Stimulated activated naive CD8-positive, alpha-beta T cell treated with anti-CD3 and anti-CD28 coated beads, Interleukin-15, amount 100 ng/mL, for 72 hours (primary cell): ENCODE results near the gene CD81.

Source experiments
- ATAC-seq: fragments of 150-1000 bp; cut with Tn5 transposase; 2 replicates; pipeline ENCODE4 v1.10.0; 2021; ENCODE audit warnings: mild to moderate bottlenecking, moderate library complexity
- DNase-seq, 2 donors: peaks; one replicate each; pipeline ENCODE4 v3.0.0; 2021 to 2022
- H3K27ac Mint-ChIP-seq, 2 donors: one replicate each; pipeline ENCODE4 v1.8.0; 2022; ENCODE audit warnings: mild to moderate bottlenecking in 2 of 2, mixed read lengths in 2 of 2, moderate library complexity in 2 of 2
- H3K27me3 Mint-ChIP-seq: one replicate; pipeline ENCODE4 v1.8.0; 2022; ENCODE audit warnings: mixed read lengths
- H3K4me1 Mint-ChIP-seq: one replicate; pipeline ENCODE4 v1.8.0; 2022; ENCODE audit warnings: mild to moderate bottlenecking, mixed read lengths
- H3K4me3 Mint-ChIP-seq, 2 donors: one replicate each; pipeline ENCODE4 v1.8.0; 2022; ENCODE audit warnings: mild to moderate bottlenecking in 2 of 2, mixed read lengths in 2 of 2, moderate library complexity in 1 of 2
- H3K9me3 Mint-ChIP-seq, 2 donors: one replicate each; pipeline ENCODE4 v1.8.0; 2022; ENCODE audit warnings: mixed read lengths in 2 of 2

Gene CD81

DNA sequence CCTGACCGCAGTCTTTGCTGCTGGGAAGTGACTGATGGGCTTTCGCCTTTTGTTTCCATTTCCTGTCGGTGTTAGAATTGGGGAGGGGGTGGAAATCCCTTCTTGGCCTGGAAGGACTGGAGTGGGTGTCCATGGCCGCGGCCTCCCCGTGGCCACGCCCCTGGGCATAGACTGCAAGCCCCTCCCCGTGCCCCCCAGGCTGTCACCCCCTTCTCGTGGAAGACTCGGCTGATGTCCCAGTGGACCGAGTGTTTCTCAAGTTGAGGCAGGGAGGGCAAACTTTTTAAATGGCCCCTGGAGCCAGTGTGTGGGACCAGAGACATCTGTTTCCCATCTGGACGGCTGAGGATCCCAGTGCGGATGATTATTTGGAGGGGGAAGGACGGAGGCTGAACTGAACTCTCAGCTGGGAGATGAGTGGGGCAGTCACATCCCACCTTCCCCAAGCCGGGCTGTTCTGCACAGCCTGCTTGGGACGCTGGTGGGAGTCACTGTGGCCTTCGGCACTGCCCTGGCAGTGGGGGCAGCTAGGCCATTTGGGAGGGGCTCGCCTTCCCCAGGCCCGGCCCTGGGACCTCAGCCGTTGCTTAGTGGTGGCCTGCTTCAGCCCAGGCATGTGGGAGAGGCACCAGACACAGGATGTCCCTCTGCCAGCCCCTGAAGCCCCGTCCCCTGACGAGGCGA, 1.6 kb downstream of the CD81 start:
- no peak for ATAC-seq
- DNase-seq, result no peak
- H3K4me1 Mint-ChIP-seq, result peaks cover 56% of the 10 kb centered on the region

GRCh38 chr11:2379466-2380174, 2.5 kb downstream of the CD81 start:
- H3K4me1 Mint-ChIP-seq, result peaks cover 65% of the 10 kb centered on the region
- H3K27ac Mint-ChIP-seq, result peak overlapping the region in 1 of 2 donors; percentile 57
- no peaks in the 10 kb centered on the region for H3K27me3 Mint-ChIP-seq
- ATAC-seq (peak; percentile 4), DNase-seq (no peak)
- peak overlapping the region; percentile 6 to 26 for H3K4me3 Mint-ChIP-seq
- H3K9me3 Mint-ChIP-seq, result no peaks in the 10 kb centered on the region

More for the DNA sequence above, 1.6 kb downstream of the CD81 start:
- no peaks in the 10 kb centered on the region for H3K9me3 Mint-ChIP-seq
- H3K27me3 Mint-ChIP-seq, result no peaks in the 10 kb centered on the region
- peak overlapping the region; percentile 81 to 97 for H3K27ac Mint-ChIP-seq
- H3K4me3 Mint-ChIP-seq, result peak overlapping the region; percentile 85 to 90

DNA sequence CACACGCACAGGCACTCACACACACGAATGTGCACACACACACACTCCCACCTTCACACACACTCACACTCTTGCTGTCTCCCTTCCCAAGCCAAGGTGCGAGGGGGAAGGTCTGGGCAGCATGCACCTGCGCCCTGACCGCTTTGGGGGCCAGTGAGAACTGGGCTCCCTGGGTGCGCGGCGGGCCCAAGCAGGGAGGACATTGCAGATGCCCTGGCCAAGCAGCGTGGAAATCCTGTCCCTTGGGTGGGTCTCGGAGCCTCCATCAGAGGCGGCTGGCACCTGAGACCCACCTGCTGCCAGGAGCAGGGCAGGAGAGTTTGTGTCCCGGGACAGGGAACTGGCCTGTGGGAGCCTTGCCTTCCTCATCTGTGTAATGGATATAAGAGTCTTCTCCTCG, 3.3 kb downstream of the CD81 start:
- Mint-ChIP-seq H3K9me3 (no peaks in the 10 kb centered on the region), H3K4me1 (peaks cover 73% of the 10 kb centered on the region)
- no peak for ATAC-seq

DNA sequence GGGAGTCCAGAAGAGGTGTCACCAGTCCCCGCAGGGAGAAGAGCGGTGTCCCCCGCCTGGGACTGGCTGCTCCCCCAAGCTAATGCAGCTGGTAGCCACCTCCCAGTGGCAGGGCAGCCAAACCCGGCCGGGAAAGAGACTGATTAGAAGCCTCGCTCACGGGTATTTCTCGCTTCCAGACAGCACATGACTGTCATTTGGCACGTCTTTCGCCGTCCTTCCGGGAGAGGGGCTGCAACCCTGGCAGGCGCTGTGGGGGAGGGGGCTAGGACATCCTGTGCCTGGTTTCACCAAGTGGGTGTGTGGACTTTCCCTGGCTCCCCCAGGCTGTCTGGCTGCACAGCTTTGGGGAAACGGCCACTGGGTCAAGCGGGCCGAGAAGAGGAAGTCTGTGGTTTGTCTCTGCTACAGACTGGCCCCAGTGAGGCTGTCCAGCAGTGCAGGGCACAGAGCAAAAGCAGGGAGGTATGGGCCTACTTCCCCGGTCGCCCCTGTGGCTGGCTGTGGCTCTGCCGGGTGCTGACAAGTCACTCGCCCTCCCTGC, 3.8 kb downstream of the CD81 start:
- ATAC-seq, result no peak
- H3K27ac Mint-ChIP-seq, result no peak overlapping the region
- H3K4me3 Mint-ChIP-seq, result no peak overlapping the region
- DNase-seq, result no peak
- H3K9me3 Mint-ChIP-seq, result no peaks in the 10 kb centered on the region
- H3K4me1 Mint-ChIP-seq, result peaks cover 78% of the 10 kb centered on the region
- H3K27me3 Mint-ChIP-seq, result no peaks in the 10 kb centered on the region

More for the DNA sequence above, 3.3 kb downstream of the CD81 start:
- DNase-seq, result no peak
- H3K4me3 Mint-ChIP-seq, result no peak overlapping the region
- no peaks in the 10 kb centered on the region for H3K27me3 Mint-ChIP-seq
- H3K27ac Mint-ChIP-seq, result peak overlapping the region in 1 of 2 donors; percentile 13

DNA sequence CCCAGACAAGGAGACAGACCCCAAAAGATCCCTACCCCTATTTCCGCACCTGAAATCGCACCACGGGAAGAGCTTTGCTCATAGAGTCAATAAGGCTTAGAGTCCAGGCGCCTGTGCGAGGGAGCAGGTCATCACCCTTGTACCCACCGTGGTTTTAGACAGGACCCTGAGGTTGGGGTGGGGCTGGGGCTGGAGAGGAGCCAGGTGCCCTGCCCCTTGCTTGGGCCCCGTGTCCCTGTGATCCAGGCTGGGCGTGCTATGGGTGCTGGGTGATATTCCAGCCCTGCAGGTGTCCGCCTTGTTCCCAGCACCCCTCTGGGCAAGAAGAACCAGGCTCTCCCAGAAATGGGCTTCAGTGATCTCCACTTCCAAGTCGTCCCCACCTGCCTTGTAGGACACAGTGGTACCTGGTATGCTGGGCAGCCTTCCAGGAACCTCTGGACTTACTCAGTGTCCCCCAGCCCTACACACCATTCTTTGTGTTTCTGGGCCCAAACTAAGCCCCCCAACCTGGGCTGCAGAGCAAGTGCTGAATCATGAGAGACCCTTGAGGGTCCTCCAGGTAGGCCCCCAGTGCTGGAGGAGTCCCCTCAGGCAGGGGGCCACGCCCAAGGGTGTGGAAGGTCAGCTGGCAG, 4.5 kb downstream of the CD81 start:
- no peaks in the 10 kb centered on the region for H3K9me3 Mint-ChIP-seq
- H3K27ac Mint-ChIP-seq, result peak overlapping the region in 1 of 2 donors; percentile 34
- no peaks in the 10 kb centered on the region for H3K27me3 Mint-ChIP-seq
- no peak for DNase-seq
- no peak overlapping the region for H3K4me3 Mint-ChIP-seq
- ATAC-seq, result no peak
- H3K4me1 Mint-ChIP-seq, result peaks cover 85% of the 10 kb centered on the region

- DNase-seq (no peak), ATAC-seq (no peak)
- peak overlapping the region in 1 of 2 donors; percentile 34 for H3K27ac Mint-ChIP-seq
- peaks cover 90% of the 10 kb centered on the region for H3K4me1 Mint-ChIP-seq
- no peaks in the 10 kb centered on the region for H3K27me3 Mint-ChIP-seq
- H3K4me3 Mint-ChIP-seq, result no peak overlapping the region
- no peaks in the 10 kb centered on the region for H3K9me3 Mint-ChIP-seq
Measured at GRCh38 chr11:2382129-2382517, 5.0 kb downstream of the CD81 start.

DNA sequence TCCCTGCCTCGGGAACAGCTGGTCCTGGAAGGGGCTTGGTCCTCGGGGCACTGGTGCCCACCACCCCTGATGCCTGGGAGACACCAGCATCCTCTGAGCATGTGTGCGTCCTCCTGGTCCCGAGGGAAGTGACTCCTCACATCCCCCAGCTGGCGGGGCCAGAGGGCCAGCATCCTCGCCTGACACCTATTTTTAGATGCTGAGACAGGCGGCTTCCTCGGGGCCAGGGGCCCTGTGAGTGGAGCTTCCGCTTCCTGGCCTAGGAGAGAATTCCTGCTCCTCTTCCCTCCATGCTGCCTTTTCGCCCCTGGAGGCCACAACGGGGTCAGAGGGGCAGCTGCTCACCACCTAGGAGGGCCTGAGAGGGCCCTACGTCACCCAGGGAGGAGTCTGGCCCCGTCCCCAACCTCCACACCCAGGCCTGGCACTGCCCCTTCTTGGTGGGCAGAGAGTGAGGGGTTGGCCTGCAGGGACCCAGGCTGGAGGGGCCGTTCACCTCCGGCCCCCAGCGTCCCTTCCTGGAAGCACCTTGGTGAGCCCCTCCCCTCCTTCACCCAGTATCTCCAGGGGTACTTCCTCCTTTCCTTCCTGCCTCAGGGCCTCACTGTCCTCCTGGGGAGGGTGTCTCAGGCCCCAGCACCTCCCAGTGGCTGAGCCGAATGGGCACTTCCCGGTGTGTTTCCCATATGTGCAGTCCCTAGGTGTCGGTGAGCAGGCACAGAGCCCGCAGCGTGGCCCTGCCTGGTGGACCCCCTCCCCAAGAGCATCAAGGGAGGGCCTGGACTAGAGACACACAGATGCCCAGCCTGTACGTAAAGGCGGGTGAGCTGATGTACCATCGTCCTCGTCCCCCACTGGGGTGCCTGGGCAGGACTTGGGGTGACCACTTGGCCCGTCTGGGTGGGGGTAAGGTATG, 6.1 kb downstream of the CD81 start:
- ATAC-seq (no peak), DNase-seq (no peak)
- Mint-ChIP-seq H3K27me3 (no peaks in the 10 kb centered on the region), H3K27ac (peak overlapping the region in 1 of 2 donors; percentile 31), H3K4me1 (peaks cover 96% of the 10 kb centered on the region), H3K4me3 (no peak overlapping the region), H3K9me3 (no peaks in the 10 kb centered on the region)

- DNase-seq, result no peak
- peaks cover 95% of the 10 kb centered on the region for H3K4me1 Mint-ChIP-seq
- H3K4me3 Mint-ChIP-seq, result no peak overlapping the region
- H3K9me3 Mint-ChIP-seq, result no peaks in the 10 kb centered on the region
- no peaks in the 10 kb centered on the region for H3K27me3 Mint-ChIP-seq
- no peak for ATAC-seq
- H3K27ac Mint-ChIP-seq, result peak overlapping the region; percentile 22 to 54
Measured at GRCh38 chr11:2383852-2384804, 7.0 kb downstream of the CD81 start.

DNA sequence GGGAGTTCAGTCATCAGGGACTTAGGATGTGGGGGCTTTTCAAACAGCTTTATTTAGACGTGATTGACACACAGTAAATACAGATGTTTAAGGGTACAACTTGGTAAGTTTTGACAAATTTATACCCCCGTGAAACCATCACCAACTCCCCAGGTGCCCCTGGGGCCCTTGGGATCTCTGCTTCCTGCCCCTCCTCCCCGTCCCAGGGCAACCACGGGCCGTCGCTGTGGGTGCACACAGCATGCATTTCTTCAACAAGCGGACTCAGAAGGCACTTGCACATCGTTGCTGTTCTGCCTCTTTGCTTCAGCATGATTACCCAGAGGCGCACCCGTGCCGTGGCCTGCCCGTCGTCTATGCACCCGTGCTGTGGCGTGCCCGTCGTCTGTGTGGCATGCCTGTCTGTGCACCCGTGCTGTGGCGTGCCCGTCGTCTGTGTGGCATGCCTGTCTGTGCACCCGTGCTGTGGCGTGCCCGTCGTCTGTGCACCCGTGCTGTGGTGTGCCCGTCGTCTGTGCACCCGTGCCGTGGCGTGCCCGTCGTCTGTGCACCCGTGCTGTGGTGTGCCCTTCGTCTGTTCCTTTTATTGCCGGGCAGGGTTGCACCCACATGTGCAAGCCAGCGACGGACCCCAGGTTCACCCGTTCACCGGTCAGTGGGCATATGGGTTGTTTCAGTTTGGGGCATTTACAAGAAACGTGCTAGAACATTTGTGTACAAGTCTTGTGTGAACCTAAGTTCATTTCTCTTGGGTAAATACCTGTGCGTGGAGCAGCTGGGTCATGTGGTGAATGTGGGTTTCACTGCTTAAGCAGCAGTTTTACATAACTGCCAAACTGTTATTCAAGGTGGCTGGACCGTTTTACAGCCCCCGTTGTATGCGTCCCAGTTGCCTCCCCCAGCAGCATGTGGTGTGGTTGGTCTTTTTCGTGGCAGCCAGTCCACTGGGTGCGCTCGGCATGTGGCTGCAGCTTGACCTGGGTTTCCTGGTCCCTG, 8.3 kb downstream of the CD81 start:
- H3K27ac Mint-ChIP-seq, result peak overlapping the region; percentile 88 to 89
- no peaks in the 10 kb centered on the region for H3K9me3 Mint-ChIP-seq
- no peak for ATAC-seq
- H3K4me1 Mint-ChIP-seq, result peaks cover 96% of the 10 kb centered on the region
- peak overlapping the region; percentile 12 to 57 for H3K4me3 Mint-ChIP-seq
- DNase-seq, result no peak
- no peaks in the 10 kb centered on the region for H3K27me3 Mint-ChIP-seq

DNA sequence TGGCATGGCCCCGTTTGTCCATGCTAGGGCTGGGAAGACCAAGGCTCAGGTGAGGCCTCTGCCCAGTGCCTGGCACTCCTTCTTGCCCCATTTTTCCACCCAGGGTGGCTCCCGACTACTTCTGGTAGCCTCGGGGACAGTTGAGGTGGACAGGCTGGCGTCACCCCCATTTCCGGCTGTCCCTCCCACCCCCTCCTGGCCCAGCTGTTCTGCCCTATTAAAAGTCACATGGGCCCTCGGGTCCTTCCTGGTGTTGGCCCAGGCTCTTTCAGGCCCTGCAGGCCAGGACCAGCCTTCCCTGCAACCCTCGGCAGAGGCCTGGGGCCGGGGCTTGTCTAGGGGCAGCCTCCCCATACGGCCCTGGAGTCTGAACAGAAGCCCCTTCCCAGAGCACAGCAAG, 9.5 kb downstream of the CD81 start:
- ATAC-seq (no peak), DNase-seq (no peak)
- no peaks in the 10 kb centered on the region for H3K27me3 Mint-ChIP-seq
- no peaks in the 10 kb centered on the region for H3K9me3 Mint-ChIP-seq
- no peak overlapping the region for H3K27ac Mint-ChIP-seq
- H3K4me3 Mint-ChIP-seq, result no peak overlapping the region
- peaks cover 87% of the 10 kb centered on the region for H3K4me1 Mint-ChIP-seq

GRCh38 chr11:2387266-2387987, 10.3 kb downstream of the CD81 start:
- peaks cover 79% of the 10 kb centered on the region for H3K4me1 Mint-ChIP-seq
- peak overlapping the region in 1 of 2 donors; percentile 46 for H3K4me3 Mint-ChIP-seq
- no peaks in the 10 kb centered on the region for H3K27me3 Mint-ChIP-seq
- DNase-seq (no peak), ATAC-seq (peak; percentile 68)
- H3K9me3 Mint-ChIP-seq, result no peaks in the 10 kb centered on the region
- H3K27ac Mint-ChIP-seq, result peak overlapping the region; percentile 33 to 86

DNA sequence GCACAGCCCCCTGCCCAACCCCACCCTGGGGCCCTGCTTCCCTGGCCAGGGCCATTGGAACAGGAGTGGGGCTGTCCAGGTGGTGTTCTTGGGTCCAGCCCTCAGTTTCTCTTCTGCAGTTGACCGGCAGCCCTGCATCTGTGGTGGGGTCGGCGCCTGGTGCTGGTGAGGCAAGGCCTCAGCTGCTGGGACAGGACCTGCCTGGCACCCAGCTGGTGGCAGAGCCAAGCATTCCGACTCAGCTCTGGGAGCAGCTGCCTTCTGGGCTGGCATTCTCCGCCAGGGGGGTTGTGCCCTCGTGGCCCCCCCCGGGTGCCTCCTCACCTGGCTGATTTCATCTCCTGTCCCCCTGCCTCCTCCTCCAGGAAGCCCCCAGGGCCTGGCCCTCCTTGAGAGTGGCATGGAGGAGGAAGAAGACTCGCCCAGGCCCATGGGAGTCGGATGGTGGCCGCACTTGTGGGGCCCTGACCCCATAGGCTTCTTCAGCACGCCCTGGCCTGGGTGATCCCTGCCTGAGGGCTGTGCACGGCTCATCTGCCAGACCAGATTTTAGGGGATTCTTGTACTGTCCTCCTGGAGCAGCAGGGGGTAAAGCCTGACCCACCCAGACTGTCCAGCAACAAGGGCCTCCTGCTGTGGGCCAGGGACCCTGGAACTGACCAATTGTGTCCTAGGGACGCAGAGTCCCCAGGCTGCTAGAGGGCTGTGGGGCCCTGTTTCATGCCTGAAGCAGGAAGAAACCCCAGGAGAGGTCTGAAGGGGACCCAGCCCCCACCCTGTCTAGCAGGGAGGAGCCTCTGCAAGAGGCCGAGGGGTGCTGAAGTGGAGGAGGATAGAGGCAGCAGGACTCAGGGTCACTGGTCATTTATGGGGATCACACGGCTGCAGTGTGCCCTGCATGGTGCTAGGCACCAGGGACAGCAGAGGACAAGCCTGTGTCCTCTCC, 11.6 kb downstream of the CD81 start:
- no peak for DNase-seq
- H3K4me3 Mint-ChIP-seq, result no peak overlapping the region
- peaks cover 66% of the 10 kb centered on the region for H3K4me1 Mint-ChIP-seq
- no peak for ATAC-seq
- peak overlapping the region; percentile 78 to 85 for H3K27ac Mint-ChIP-seq
- H3K27me3 Mint-ChIP-seq, result no peaks in the 10 kb centered on the region
- H3K9me3 Mint-ChIP-seq, result no peaks in the 10 kb centered on the region
